ENCODE measurements around the gene OSBPL3. TPM values are rescaled to one million over a fixed set of nuclear protein-coding genes. Genes with fewer than 3 reads are reported as not detected.

The OSBPL3 gene
- total and polyA plus RNA-seq, 4 donors, result 0.28 to 3.0 (median 1.1) TPM

GRCh38 chr7:24777806-24778205 lies 202.2 kb downstream of the OSBPL3 start:
- no peak overlapping the region for H3K9ac ChIP-seq (ENCODE audit: low read depth in 1 of 2, low read length in 2 of 2)
- 92% methylated on average over 3 of the region's 3 CpGs for WGBS
- no peak for DNase-seq (ENCODE audit: low spot score)
- H3K4me3 ChIP-seq (ENCODE audit: low read depth in 1 of 3, low read length in 3 of 3), result no peak overlapping the region
- no peaks in the 10 kb centered on the region for H3K4me1 ChIP-seq (ENCODE audit: control insufficient read depth in 4 of 4, insufficient read depth in 4 of 4, low read length in 3 of 4)
- no peaks in the 10 kb centered on the region for H3K27me3 ChIP-seq (ENCODE audit: control insufficient read depth in 4 of 4, insufficient read depth in 4 of 4, low read length in 3 of 4)
- H3K36me3 ChIP-seq (ENCODE audit: control insufficient read depth in 4 of 4, insufficient read depth in 3 of 4, low read depth in 1 of 4, low read length in 3 of 4), result no peaks in the 10 kb centered on the region
- no peaks in the 10 kb centered on the region for H3K9me3 ChIP-seq (ENCODE audit: control insufficient read depth in 4 of 4, low read length in 3 of 4)
- H3K27ac ChIP-seq (ENCODE audit: low read depth in 1 of 2, low read length in 2 of 2), result no peak overlapping the region
- TF ChIP-seq ZBTB33 (IDR thresholded peaks at IDR 0.05) (no peak), GABPA (IDR thresholded peaks at IDR 0.05 in 1 of 2, conservative IDR thresholded peaks at IDR 0.05 in 1 of 2) (no peak), JUND (IDR thresholded peaks at IDR 0.05) (no peak), YY1 (IDR thresholded peaks at IDR 0.05) (no peak)

- peaks cover 0 to 1% (median 0%) of the 10 kb centered on the region in 4 donors for H3K9me3 ChIP-seq (ENCODE audit: control insufficient read depth in 4 of 4, low read length in 3 of 4)
- TF ChIP-seq RAD21 (IDR thresholded peaks at IDR 0.05), result no peak
- no peak for TF ChIP-seq TAF1 (conservative IDR thresholded peaks at IDR 0.05)
- TF ChIP-seq HNF4A (conservative IDR thresholded peaks at IDR 0.05), result no peak
- TF ChIP-seq RXRA (IDR thresholded peaks at IDR 0.05), result no peak
- TF ChIP-seq REST (IDR thresholded peaks at IDR 0.05), result no peak
- no peaks in the 10 kb centered on the region for H3K27me3 ChIP-seq (ENCODE audit: control insufficient read depth in 4 of 4, insufficient read depth in 4 of 4, low read length in 3 of 4)
- H3K4me1 ChIP-seq (ENCODE audit: control insufficient read depth in 4 of 4, insufficient read depth in 4 of 4, low read length in 3 of 4), result no peaks in the 10 kb centered on the region
- no peak overlapping the region for H3K27ac ChIP-seq (ENCODE audit: low read depth in 1 of 2, low read length in 2 of 2)
- no peak overlapping the region for H3K4me3 ChIP-seq (ENCODE audit: low read depth in 1 of 3, low read length in 3 of 3)
- H3K36me3 ChIP-seq (ENCODE audit: control insufficient read depth in 4 of 4, insufficient read depth in 3 of 4, low read depth in 1 of 4, low read length in 3 of 4), result no peaks in the 10 kb centered on the region
- no peak for DNase-seq (ENCODE audit: low spot score)
- H3K9ac ChIP-seq (ENCODE audit: low read depth in 1 of 2, low read length in 2 of 2), result no peak overlapping the region
Observed at GRCh38 chr7:24773646-24774045, 206.3 kb downstream of the OSBPL3 start.

- DNase-seq (ENCODE audit: low spot score), result no peak
- Histone ChIP-seq H3K4me3 (ENCODE audit: low read depth in 1 of 3, low read length in 3 of 3) (no peak overlapping the region), H3K27me3 (ENCODE audit: control insufficient read depth in 4 of 4, insufficient read depth in 4 of 4, low read length in 3 of 4) (no peaks in the 10 kb centered on the region), H3K36me3 (ENCODE audit: control insufficient read depth in 4 of 4, insufficient read depth in 3 of 4, low read depth in 1 of 4, low read length in 3 of 4) (no peaks in the 10 kb centered on the region), H3K27ac (ENCODE audit: low read depth in 1 of 2, low read length in 2 of 2) (no peak overlapping the region), H3K9ac (ENCODE audit: low read depth in 1 of 2, low read length in 2 of 2) (no peak overlapping the region), H3K9me3 (ENCODE audit: control insufficient read depth in 4 of 4, low read length in 3 of 4) (peaks cover 0 to 1% (median 0%) of the 10 kb centered on the region in 4 donors), H3K4me1 (ENCODE audit: control insufficient read depth in 4 of 4, insufficient read depth in 4 of 4, low read length in 3 of 4) (no peaks in the 10 kb centered on the region)
- WGBS, result 60% methylated on average over 2 of the region's 2 CpGs
- TF ChIP-seq RXRA (IDR thresholded peaks at IDR 0.05), result no peak
- no peak for TF ChIP-seq TAF1 (conservative IDR thresholded peaks at IDR 0.05)
- no peak for TF ChIP-seq REST (IDR thresholded peaks at IDR 0.05)
- no peak for TF ChIP-seq CTCF (IDR thresholded peaks at IDR 0.05; ENCODE audit: low read depth, low read length, missing input control)
- TF ChIP-seq JUND (IDR thresholded peaks at IDR 0.05), result no peak
- no peak for TF ChIP-seq YY1 (IDR thresholded peaks at IDR 0.05)
- TF ChIP-seq FOXA1 (IDR thresholded peaks at IDR 0.05), result no peak
- no peak for TF ChIP-seq FOXA2 (IDR thresholded peaks at IDR 0.05)
- TF ChIP-seq ATF3 (IDR thresholded peaks at IDR 0.05), result no peak
- no peak for TF ChIP-seq MAX (IDR thresholded peaks at IDR 0.05)
- TF ChIP-seq EGR1 (IDR thresholded peaks at IDR 0.05; ENCODE audit: low read depth in 2 of 2), result no peak
- no peak for TF ChIP-seq NR2F2 (IDR thresholded peaks at IDR 0.05)
- TF ChIP-seq HNF4A (conservative IDR thresholded peaks at IDR 0.05), result no peak
Observed at GRCh38 chr7:24769851-24770250, 210.1 kb downstream of the OSBPL3 start.

Measured in liver (tissue), 9 donors.